Stimulated activated CD8-positive, alpha-beta memory T cell treated with anti-CD3 and anti-CD28 coated beads, Interleukin-7, amount 100 ng/mL, for 24 hours (primary cell): ENCODE data around the gene FNBP1.
"Not testable (repeated sequence)": the region's sequence is repeated elsewhere in the genome, so short reads cannot be mapped to it uniquely, and the experiment has no call there.

Experiments
- DNase-seq: peaks from one replicate; pipeline ENCODE4 v3.0.0-alpha.2; 2020; ENCODE audit warnings: low read depth

Gene FNBP1

DNA sequence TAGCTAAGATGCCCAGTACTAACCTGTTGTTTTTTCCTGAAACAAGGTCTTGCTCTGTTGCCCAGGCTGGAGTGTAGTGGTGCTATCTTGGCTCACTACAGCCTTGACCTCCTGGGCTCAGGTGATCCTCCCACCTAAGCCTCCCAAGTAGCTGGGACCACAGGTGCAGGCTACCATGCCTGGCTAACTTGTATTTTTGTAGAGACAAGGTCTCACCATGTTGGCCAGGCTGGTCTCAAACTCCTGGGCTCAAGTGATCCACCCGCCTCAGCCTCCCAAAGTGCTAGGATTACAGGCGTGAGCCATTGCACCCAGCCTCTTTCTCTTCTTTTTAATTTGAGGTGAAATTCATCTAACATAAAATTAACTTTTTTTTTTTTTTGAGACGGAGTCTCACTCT lies 21.1 kb downstream of the FNBP1 start:
- DNase-seq = not testable (repeated sequence)

DNA sequence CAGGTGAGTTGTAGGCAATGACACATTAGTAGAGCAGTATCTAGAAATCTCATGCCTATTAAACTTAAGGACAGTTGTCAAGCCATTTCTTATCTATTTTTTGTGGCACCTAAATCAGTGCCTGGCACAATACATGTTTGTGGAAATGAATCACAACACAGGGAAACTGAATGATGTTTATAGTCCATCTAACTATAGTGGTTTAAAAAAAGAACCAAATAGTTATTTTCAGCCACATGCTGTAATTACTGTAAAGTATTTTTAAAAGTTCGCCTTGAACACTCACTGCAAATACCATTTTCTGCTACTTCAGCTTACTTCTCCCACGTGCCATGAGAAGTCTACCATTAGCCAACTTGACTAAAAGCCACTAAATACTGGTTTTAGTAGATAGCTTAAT lies 21.9 kb downstream of the FNBP1 start:
- no peak for DNase-seq

DNA sequence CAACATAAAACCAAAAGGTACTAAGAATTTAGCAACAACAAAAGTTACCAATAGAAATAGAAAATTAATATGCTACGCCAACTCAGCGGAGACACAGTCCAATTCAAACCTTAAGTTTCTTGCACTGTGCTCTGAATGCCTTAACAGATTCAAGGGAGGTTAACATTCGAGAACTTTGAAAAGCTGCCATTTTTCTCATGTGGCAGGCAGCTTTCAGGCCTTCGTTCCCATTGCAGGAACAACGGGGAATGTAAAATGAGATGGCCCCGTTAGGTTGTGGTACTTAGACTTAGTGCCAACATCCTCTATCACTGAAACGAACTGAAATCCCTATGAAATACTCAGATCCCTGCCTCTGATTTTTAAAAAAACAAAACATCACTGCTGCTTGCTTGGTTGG lies 22.4 kb downstream of the FNBP1 start:
- DNase-seq = no peak

DNA sequence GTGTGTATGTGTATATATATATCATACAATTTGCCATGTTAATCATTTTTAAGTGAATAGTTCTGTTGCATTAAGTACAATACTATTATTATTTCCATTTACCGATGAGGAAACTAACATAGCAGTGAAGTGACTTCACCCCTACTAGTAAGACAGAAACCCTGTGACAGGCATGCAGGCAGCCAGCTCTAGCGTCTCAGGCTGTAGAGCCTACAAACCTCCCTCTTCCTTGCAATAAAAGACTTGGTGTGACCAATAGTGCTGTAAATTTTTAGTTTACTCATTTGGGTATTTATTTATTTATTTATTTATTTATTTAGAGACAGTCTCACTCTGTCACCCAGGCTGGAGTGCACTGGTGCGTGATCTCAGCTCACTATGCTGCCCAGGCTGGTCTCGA lies 24.7 kb downstream of the FNBP1 start:
- DNase-seq = no peak

DNA sequence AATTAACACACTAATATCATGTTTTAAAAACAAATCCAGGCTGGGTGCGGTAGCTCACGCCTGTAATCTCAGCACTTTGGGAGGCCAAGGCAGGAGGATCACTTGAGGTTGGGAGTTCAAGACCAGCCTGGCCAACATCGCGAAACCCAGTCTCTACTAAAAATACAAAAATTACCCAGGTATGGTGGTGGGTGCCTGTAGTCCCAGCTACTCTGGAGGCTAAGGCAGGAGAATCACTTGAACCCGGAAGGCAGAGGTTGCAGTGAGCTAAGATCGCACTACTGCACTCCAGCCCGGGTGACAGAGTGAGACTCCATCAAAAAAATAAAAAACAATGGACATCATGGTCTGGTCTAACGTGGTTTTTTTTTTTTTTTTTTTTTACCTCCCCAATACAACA lies 25.5 kb downstream of the FNBP1 start:
- DNase-seq = not testable (repeated sequence)

DNA sequence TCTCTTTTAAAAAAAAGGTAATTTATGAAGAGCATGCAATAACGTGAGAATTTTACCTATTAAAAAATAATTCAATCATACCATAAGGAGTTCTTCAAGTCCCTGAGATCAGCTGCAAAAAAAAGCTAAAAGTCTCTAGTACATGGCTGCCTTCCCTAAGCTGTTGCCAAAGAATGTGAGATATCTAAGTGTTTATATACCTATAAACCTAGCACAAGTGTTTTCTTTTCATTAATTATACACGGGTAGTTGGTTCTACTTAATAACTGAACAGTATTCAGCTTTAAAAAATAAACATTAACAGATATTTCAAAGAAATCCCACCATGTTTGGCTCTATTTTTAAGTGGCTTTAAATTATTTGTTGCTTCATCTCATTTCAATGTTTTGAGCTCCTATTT lies 25.9 kb downstream of the FNBP1 start:
- DNase-seq = no peak

DNA sequence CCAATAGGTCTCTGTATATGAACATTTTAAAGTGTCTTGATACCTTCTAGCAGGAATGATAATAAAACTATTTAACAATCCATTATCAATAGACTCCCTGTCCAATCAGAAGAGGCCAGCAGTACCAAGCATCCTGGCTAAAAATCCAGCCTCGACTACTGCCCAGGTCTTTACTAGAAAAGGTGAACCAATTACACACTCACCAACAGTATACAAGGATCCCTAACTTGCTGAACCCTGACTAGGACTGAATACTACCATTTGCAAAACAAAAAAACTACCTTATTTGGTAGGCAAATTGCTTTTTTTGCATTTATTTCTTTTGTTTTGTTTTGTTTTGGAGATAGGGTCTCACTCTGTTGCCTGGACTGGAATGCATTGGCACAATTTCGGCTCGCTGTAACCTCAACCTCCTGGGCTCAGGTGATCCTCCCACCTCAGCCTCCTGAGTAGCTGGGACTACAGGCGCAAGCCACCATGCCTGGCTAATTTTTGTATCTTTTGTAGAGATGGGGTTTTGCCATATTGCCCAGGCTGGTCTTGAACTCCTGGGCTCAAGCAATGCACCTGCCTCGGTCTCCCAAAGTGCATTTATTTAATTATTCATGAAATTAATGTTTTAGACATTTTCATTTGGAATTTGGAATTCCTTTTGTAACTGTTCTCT lies 27.5 kb downstream of the FNBP1 start:
- no peak for DNase-seq

DNA sequence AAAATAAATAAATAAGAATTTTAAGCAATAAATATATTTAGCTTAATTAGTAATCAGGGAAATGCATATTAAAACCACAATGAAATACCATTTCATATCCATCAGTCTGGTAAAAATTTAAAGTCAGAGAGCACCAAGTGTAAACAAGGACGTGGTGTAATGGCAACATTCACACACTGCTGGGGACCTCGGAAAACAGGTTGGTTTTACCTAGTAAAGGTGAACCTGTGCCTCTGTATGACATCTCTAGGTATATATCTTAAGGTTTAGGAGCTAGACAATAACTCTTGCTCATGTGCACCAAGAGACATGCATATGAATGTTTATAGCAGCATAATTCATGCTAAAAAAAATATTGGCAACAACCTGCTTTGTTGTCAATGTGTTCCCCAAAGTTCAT lies 29.7 kb downstream of the FNBP1 start:
- no peak for DNase-seq

DNA sequence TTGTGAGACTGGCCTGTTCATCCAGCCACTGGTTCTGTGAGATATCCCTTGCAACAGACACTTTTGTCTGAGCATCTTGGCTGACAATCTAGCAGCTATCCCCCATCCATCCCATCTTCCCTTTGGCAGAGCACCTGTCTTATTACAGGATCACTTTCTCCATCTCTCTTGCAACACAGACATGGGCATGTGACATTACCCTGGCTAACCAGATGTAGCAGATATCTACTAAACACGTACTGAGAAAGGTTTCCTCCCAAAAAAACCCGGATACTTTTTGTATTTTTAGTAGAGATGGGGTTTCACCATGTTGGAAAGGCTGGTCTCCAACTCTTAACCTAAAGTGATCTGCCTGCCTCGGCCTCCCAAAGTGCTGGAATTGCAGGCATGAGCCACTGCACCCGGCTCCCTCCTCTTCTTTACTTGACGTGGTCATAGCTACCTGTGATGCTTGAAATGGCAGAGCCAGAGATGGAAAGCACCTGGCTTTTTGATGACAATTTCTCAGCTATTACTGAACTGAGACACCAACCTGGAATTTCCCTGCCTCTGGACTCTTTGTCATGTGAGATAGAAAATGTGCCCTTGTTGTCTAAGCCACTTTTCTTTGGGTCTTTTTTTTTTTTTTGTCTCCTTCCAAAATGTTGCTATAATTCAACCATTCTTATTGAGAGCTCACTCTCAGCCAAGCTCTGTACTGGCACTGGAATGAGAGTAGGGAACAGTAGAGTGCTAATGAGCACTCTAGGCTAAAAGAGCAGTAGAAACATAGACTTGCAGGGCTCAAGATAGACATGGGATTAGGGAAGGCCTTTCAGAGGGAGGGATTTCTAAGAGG lies 32.6 kb downstream of the FNBP1 start:
- no peak for DNase-seq

DNA sequence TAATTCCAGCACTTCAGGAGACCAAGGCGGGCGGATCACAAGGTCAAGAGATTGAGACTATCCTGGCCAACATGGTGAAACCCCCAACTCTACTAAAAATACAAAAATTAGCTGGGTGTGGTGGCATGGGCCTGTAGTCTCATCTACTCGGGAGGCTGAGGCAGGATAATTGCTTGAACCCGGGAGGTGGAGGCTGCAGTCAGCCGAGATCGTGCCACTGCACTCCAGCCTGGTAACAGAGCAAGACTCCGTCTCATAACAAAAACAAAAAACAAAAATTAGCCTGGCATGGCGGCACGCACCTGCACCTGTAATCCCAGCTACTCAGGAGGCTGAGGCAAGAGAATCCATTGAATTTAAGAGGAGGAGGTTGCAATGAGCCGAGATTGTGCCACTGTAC lies 33.4 kb downstream of the FNBP1 start:
- DNase-seq = not testable (repeated sequence)

DNA sequence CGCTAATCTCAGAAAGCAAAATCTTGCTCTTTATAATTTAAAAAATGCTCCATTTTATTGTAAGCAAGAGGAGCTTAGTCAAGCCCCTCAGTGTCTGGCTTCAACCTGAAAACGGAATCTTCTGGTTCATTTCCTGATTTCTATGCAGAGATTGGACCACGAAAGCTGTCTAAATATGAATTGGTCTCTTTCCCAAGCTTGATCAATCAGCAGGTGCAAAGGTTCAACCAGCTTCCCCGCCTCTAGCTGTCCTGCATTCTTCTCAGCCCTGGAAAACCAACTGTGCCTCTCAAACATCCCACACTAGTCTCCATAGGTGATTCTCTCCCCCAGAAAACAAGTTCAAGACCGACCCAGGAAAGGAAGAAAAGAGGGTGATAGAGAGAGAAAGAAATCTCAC lies 34.5 kb downstream of the FNBP1 start:
- no peak for DNase-seq

DNA sequence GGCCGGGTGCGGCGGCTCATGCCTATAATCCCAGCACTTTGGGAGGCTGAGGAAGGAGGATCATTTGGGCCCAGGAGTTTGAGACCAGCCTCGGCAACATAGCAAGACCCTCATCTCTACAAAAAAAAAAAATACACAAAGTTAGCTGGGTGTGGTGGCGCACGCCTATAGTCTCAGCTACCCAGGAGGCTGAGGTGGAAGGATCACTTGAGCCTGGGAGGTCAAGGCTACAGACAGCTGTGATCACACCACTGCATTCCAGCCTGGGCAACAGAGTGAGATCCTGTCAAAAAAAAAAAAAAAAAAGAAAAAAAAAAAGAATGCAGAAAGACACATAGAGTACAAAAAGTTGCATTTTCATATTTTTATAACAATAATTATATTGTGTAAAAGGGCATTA lies 36.0 kb downstream of the FNBP1 start:
- DNase-seq = not testable (repeated sequence)

DNA sequence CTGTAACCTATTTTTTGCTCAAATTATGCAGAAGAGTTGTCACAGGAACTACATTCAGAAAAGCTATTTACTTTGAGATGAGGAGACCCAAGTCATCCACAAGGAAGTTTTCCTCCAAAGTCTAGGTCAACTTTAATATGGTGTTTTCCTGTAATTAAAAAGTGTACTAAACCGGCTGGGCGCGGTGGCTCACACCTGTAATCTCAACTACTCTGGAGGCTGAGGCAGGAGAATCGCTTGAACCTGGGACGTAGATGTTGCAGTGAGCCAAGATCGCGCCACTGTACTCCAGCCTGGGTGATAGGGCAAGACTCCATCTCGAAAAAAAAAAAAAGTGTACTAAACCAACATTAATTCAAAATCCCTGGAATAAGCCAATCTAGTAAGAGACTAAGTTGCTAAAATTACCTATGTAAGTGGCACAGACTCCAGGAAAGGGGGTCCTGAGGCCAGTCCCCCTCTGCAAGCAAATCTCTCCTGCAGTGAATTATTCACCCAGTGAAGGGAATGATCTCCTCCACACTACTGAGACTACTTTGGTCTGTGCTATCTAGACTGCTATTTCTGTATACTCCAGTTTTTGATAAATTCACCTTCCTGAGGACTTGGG lies 38.9 kb downstream of the FNBP1 start:
- DNase-seq = no peak

DNA sequence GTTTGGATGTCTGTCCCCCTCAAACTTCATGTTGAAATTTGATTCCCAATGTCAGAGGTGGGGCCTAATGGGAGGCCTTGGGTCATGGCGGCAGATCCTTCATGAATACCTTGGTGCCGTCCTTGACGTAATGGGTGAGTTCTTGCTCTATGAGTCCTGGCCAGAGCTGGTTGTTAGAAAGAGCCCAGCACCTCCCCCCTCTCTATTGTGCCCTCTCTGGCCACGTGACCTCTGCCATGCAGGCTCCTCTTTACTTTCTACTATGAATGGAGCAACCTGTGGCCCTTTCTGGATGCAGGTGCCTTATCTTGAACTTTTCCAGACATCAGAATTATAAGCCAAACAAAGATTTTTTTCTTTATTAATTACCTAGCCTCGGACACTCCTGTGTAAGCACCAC lies 40.7 kb downstream of the FNBP1 start:
- no peak for DNase-seq

DNA sequence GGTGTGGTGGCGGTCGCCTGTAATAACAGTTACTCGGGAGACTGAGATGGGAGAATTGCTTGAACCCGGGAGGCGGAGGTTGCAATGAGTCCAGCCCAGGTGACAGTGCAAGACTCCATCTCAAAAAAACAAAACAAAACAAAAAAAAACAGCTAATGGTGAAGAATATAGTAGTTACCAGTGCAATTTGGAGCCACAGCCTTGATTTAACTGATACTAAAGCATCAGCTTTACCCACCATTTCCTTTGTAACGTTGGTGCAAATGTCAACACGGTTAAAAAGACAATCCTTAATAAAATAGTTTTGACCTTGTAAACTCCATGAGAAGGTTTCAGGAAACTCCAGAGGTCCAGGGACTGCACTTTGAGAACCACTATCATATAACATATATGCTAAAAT lies 41.8 kb downstream of the FNBP1 start:
- DNase-seq = no peak

DNA sequence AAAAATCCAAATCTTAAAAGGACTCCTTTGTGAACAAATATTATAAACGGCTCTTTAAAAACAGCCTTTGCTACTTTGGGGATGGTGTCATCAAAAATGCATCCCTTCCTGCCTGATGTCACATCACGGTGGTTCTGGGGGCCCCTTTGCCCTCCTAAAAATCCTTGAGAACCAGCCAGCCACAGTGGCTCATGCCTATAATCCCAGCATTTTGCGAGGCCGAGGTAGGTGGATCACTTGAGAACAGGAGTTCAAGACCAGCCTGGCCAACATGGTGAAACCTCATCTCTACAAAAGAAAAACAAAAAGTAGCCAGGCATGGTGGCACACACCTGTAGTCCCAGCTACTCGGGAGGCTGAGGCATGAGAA lies 43.9 kb downstream of the FNBP1 start:
- no peak for DNase-seq

DNA sequence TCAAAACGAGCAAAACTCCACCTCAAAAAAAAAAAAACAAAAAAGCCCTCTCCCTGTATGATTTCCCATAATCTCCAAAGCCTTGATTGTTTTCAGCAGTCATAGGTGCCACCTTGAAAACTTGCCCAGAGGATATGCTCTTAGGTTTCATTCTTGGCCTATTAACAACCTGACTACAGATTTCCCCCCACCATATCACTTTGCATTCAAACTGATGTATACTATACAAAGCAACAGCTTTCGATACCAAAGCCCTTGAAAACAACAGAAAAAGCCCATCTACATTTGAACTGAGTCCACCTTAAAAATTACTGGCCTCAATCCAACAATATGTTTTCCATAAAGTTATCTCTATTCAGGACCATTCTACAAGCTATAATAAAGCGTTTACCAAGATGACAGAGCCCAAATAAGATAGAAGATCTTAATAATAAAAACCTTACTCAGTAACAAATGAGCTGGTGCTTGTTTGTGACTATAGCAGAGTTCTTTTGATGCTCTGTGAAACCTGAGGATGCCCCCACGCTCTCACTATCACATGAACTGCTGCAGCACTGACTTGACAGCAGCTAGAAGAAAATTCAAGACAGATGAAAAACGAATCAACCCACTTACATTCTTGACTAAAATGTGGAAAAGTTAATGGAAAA lies 44.4 kb downstream of the FNBP1 start:
- DNase-seq = no peak

DNA sequence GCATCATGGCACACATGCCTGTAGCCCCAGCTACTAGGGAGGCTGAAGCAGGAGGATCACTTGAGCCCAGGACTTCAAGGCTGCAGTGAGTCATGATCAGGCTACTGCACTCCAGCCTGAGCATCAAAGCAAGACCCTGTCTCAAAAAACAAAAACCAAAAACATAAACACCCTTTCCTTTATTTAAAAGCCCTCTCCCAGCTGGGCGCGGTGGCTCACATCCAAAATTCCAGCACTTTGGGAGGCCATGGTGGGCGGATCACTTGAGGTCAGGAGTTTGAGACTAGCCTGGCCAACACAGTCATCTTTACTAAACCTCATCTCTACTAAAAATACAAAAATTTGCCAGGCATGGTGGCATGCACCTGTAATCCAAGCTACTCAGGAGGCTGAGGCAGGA lies 45.3 kb downstream of the FNBP1 start:
- not testable (repeated sequence) for DNase-seq

DNA sequence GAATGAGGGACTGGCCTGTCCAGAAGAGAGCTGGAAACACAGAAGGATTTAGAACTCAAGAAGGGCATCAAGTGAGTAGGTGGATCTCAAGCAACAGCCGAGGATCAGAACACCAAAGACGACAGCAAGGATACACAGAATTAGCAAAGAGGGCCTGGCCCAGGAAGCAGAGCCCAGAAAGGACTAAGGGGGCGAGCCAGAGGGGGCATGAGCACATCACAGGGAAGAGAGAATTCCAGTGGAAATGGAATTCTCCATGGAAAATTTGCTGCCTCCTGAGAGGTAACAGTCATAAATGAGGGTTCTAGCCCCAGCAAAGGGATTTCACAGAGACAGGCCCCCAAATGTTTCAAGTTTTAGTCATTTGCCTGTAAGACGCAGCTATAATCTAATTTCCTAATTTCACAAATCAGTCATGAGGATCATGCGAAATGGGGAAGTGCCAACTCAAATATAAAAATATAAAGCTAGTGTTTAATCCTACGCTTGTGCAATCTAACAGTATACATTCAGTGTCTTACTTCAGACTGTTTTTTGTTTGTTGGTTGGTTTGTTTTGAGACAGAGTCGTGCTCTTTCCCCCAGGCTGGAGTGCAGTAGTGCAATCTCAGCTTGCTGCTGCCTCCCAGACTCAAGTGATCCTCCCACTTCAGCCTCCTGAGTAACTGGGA lies 46.7 kb downstream of the FNBP1 start:
- DNase-seq = no peak

DNA sequence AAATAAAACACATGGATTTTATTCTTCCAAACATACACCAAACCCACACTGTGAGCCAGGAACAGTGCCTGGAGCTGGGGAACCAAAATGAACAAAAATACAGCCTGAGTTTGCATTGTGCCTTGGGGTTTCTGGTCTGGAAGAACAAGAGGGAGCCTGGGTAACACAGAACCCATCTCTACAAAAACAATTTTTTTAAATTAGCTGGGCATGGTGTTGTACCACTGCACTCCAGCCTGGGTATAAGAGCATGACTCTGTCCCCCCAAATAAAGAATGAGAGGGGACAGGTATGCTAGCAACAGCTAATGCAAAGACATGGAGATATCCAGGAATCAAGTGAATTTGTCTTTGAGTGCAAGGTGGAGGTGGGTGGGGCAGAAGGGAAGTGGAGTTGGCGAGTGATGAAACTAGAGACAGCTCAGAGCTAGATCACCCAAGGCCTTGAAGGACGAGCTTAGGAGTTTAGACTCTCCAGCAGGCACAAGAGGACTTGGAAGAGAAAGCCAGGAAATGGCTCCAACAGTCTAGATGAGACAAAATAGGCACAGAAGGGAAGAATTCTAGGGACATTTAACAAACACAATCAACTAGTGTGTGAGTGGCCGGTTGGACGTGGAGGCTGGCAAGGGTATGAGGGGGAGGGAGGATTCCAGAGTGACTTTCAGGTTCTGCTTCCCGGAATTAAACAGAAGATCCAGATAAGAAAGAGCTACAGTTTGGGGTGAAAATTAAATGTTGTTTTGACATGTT lies 47.4 kb downstream of the FNBP1 start:
- DNase-seq = no peak

DNA sequence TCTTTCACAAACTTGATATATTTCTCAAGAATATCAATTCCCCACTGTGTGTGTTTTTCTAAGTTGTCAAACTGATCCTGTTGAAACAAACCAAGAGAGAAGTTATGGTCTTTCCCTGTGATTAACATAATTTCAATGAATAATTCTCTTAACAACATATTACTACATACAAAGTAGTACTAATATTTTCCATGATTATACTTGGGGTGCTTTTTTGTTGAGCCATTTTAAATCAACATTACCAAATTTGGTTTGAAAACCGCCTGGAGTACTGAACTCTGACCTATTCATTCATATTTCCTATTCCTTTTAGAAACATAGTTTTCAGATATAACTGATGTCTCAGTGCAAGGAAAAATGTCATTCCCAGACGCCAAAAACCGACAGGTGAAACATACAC lies 48.1 kb downstream of the FNBP1 start:
- DNase-seq = no peak

DNA sequence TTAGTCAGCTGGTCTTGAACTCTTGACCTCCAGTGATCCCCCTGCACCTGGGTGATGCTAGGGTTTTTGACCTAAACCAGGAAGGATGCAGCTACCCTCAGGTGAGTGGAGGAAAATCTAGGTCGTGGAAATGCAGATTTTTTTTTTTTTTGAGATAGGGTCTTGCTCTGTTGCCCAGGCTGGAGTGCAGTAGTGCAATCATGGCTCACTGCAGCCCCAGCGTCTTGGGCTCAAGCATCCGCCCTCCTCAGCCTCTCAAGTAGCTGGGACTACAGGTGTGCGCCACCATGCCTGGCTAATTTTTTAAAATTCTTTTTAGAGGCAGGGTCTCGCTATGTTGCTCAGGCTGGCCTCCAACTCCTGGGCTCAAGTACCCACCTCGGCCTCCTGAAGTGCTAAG lies 51.9 kb downstream of the FNBP1 start:
- DNase-seq = not testable (repeated sequence)
